NCI-H748 (cell line): ENCODE data around the gene WNK2.
A peak's percentile ranks its signal among the peaks of the same experiment; 100 is the strongest.

Experiments
- DNase-seq: peaks from one replicate; lab custom pipeline; 2025; ENCODE audit not compliant: unreplicated experiment; lab: John Stamatoyannopoulos, UW

WNK2 gene

GRCh38 chr9:93212409-93212808, 28.5 kb downstream of the WNK2 start:
- no peak for DNase-seq

GRCh38 chr9:93216073-93216365, 32.1 kb downstream of the WNK2 start:
- DNase-seq = no peak

GRCh38 chr9:93217706-93218105, 33.8 kb downstream of the WNK2 start:
- no peak for DNase-seq

- DNase-seq = no peak
These were observed 34.2 kb downstream of the WNK2 start for GRCh38 chr9:93218161-93218560.

GRCh38 chr9:93218671-93219420, 34.9 kb downstream of the WNK2 start:
- no peak for DNase-seq

GRCh38 chr9:93219692-93220091, 35.8 kb downstream of the WNK2 start:
- peak; percentile 32 for DNase-seq

GRCh38 chr9:93220627-93221026, 36.7 kb downstream of the WNK2 start:
- no peak for DNase-seq

GRCh38 chr9:93221044-93221443, 37.1 kb downstream of the WNK2 start:
- DNase-seq = no peak

- DNase-seq = no peak
These were observed 38.9 kb downstream of the WNK2 start for GRCh38 chr9:93222890-93223259.

- no peak for DNase-seq
These were observed 39.6 kb downstream of the WNK2 start for GRCh38 chr9:93223260-93224180.

- DNase-seq = peak; percentile 19
These were observed 40.7 kb downstream of the WNK2 start for GRCh38 chr9:93224591-93224990.

GRCh38 chr9:93225417-93225816, 41.5 kb downstream of the WNK2 start:
- DNase-seq = no peak

- DNase-seq = no peak
These were observed 42.0 kb downstream of the WNK2 start for GRCh38 chr9:93225892-93226291.

GRCh38 chr9:93226819-93227218, 42.9 kb downstream of the WNK2 start:
- DNase-seq = peak; percentile 25

GRCh38 chr9:93228030-93228429, 44.1 kb downstream of the WNK2 start:
- DNase-seq = no peak

- DNase-seq = no peak
These were observed 44.5 kb downstream of the WNK2 start for GRCh38 chr9:93228453-93228852.

GRCh38 chr9:93229636-93230035, 45.7 kb downstream of the WNK2 start:
- DNase-seq = no peak

- no peak for DNase-seq
These were observed 46.2 kb downstream of the WNK2 start for GRCh38 chr9:93230185-93230584.

- DNase-seq = no peak
These were observed 46.7 kb downstream of the WNK2 start for GRCh38 chr9:93230601-93231000.

- no peak for DNase-seq
These were observed 47.3 kb downstream of the WNK2 start for GRCh38 chr9:93231121-93231694.

GRCh38 chr9:93231716-93232115, 47.8 kb downstream of the WNK2 start:
- no peak for DNase-seq

GRCh38 chr9:93232388-93232960, 48.5 kb downstream of the WNK2 start:
- no peak for DNase-seq
